Panc1 (cell line): ENCODE data around the gene CAPN15. TPM values are rescaled to one million over a fixed set of nuclear protein-coding genes. Genes with fewer than 3 reads are reported as not detected.

ENCODE experiments used
- ATAC-seq: fragments of 200-7000 bp; cut with Tn5 transposase; 2 replicates; pipeline ENCODE4 v1.9.1; 2020; ENCODE audit warnings: mild to moderate bottlenecking, moderate library complexity
- BruUV-seq: library from RNA; stranded (reverse); fragments of 400-500 nt; replicated peaks from 2 replicates; lab custom pipeline; 2021; lab: Mats Ljungman, UMichigan
- CTCF ChIA-PET: fragments of 300-600 bp; sonication (Branson Sonifier 250); formaldehyde crosslinking; loops from one replicate; lab custom pipeline; 2022; ENCODE audit warnings: antibody characterized with exemption; lab: Charles Lee
- POLR2A ChIA-PET: fragments of 300-600 bp; sonication (Branson Sonifier 250); formaldehyde crosslinking; loops from one replicate; lab custom pipeline; 2022; ENCODE audit warnings: antibody characterized with exemption; lab: Charles Lee
- DNase-seq: peaks from one replicate; pipeline ENCODE4 v3.0.0-alpha.2; 2010; ENCODE audit warnings: low read depth, low spot score
- H3K27ac ChIP-seq: 2 replicates; pipeline ENCODE4 v1.5.1; 2011; ENCODE audit warnings: mild to moderate bottlenecking, low read length, inconsistent platforms
- H3K27me3 ChIP-seq: fragments of 200-500 bp; sonication (Bioruptor generic); 2 replicates; pipeline ENCODE4 v1.6.0; 2014; ENCODE audit warnings: low read length, inconsistent platforms; ENCODE audit not compliant: control insufficient read depth, insufficient read depth
- H3K36me3 ChIP-seq: fragments of 200-500 bp; sonication (Bioruptor generic); 2 replicates; pipeline ENCODE4 v1.5.1; 2014; ENCODE audit warnings: inconsistent platforms, mild to moderate bottlenecking, low read length, moderate library complexity; ENCODE audit not compliant: control insufficient read depth, insufficient read depth
- H3K4me1 ChIP-seq: 2 replicates; pipeline ENCODE4 v1.5.1; 2011; ENCODE audit warnings: inconsistent platforms, mild to moderate bottlenecking, low read length, moderate library complexity; ENCODE audit not compliant: control insufficient read depth, insufficient read depth
- H3K4me3 ChIP-seq, 2 experiments: 2 replicates each; pipeline ENCODE4 v1.5.1; 2011 to 2012; ENCODE audit warnings: low read depth in 2 of 2, low read length in 2 of 2, mild to moderate bottlenecking in 2 of 2, inconsistent platforms in 1 of 2, moderate library complexity in 1 of 2
- H3K9me3 ChIP-seq: fragments of 200-500 bp; sonication (Bioruptor generic); 2 replicates; pipeline ENCODE4 v1.5.1; 2014; ENCODE audit warnings: low read depth, mild to moderate bottlenecking, inconsistent platforms, low read length, moderate library complexity; ENCODE audit not compliant: control insufficient read depth, insufficient read depth
- POLR2AphosphoS5 ChIP-seq: IDR thresholded peaks from 2 replicates; pipeline ENCODE4 v1.6.1; 2012; ENCODE audit warnings: mild to moderate bottlenecking, low read depth, low read length, moderate library complexity
- SIN3A ChIP-seq: IDR thresholded peaks from 2 replicates; pipeline ENCODE4 v1.6.1; 2012; ENCODE audit warnings: low read depth, mild to moderate bottlenecking, low read length, moderate library complexity, borderline replicate concordance; ENCODE audit not compliant: insufficient read depth
- TCF7L2 ChIP-seq: IDR thresholded peaks from 2 replicates; pipeline ENCODE4 v1.6.1; 2011; ENCODE audit warnings: mild to moderate bottlenecking, low read depth, low read length, inconsistent platforms
- in situ Hi-C: cut with HindIII; loops from 2 replicates; pipeline ENCODE4 v1.10.0; 2016; ENCODE audit warnings: low sequenced_read_pairs, low pct_unique_long_range_greater_than_20kb
- intact Hi-C: fragments of 100-400 bp; cut with micrococcal nuclease; formaldehyde crosslinking; loops from one replicate; pipeline ENCODE4 v1.10.0; 2022; ENCODE audit not compliant: unreplicated experiment
- total RNA-seq: library from RNA; stranded (reverse); gene quantifications from one replicate; pipeline ENCODE4 v1.2.1, GENCODE V29; 2021; ENCODE audit not compliant: unreplicated experiment
- TF ChIP-seq, protein P1 (sequence below), 2 experiments: IDR thresholded peaks; 2 replicates each; pipeline ENCODE4 v1.6.1; 2011 to 2012; ENCODE audit warnings: low read depth in 2 of 2, control low read depth in 1 of 2, low read length in 1 of 2, mild to moderate bottlenecking in 1 of 2, moderate library complexity in 1 of 2; ENCODE audit not compliant: insufficient read depth in 1 of 2
- TF ChIP-seq, protein P2 (sequence below): fragments of 450-650 bp; IDR thresholded peaks from 2 replicates; pipeline ENCODE4 v1.5.1; 2017; ENCODE audit warnings: mild to moderate bottlenecking

Gene CAPN15
- total RNA-seq, 1 experiment from 2014 or later = 78.5 TPM

DNA sequence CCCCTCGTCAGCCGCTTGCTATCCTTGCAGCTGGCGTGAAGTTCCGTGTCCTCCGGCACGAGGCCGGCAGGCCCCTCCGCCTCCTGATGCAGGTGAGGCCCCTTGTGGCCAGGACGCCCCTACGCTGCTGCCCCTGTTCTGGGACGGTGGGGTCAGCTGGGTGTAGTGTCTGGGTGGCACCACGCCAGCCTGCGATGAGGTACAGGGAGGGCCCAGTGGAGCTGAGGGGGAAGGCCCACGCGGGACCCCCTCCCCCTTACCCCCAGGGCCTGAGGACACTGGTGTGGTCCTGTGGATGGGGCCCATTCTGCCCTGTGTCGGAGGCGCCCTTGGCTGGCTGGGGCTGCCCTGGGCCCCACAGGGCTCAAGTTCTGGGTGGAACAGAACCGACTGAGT, 54.7 kb downstream of the CAPN15 start:
- ChIA-PET CTCF (no interaction called here), POLR2A (no interaction called here)
- no peaks in the 10 kb centered on the region for H3K36me3 ChIP-seq
- H3K4me1 ChIP-seq = peaks cover 25% of the 10 kb centered on the region
- no peaks in the 10 kb centered on the region for H3K9me3 ChIP-seq
- TF ChIP-seq TCF7L2 = no peak
- TF ChIP-seq, protein P1, sequence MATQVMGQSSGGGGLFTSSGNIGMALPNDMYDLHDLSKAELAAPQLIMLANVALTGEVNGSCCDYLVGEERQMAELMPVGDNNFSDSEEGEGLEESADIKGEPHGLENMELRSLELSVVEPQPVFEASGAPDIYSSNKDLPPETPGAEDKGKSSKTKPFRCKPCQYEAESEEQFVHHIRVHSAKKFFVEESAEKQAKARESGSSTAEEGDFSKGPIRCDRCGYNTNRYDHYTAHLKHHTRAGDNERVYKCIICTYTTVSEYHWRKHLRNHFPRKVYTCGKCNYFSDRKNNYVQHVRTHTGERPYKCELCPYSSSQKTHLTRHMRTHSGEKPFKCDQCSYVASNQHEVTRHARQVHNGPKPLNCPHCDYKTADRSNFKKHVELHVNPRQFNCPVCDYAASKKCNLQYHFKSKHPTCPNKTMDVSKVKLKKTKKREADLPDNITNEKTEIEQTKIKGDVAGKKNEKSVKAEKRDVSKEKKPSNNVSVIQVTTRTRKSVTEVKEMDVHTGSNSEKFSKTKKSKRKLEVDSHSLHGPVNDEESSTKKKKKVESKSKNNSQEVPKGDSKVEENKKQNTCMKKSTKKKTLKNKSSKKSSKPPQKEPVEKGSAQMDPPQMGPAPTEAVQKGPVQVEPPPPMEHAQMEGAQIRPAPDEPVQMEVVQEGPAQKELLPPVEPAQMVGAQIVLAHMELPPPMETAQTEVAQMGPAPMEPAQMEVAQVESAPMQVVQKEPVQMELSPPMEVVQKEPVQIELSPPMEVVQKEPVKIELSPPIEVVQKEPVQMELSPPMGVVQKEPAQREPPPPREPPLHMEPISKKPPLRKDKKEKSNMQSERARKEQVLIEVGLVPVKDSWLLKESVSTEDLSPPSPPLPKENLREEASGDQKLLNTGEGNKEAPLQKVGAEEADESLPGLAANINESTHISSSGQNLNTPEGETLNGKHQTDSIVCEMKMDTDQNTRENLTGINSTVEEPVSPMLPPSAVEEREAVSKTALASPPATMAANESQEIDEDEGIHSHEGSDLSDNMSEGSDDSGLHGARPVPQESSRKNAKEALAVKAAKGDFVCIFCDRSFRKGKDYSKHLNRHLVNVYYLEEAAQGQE (IDR thresholded peaks at IDR 0.05; ENCODE audit: insufficient read depth in 1 of 2, low read depth in 2 of 2, low read length in 1 of 2) = no peak
- no peak for TF ChIP-seq SIN3A
- no peak for TF ChIP-seq POLR2AphosphoS5
- TF ChIP-seq, protein P2, sequence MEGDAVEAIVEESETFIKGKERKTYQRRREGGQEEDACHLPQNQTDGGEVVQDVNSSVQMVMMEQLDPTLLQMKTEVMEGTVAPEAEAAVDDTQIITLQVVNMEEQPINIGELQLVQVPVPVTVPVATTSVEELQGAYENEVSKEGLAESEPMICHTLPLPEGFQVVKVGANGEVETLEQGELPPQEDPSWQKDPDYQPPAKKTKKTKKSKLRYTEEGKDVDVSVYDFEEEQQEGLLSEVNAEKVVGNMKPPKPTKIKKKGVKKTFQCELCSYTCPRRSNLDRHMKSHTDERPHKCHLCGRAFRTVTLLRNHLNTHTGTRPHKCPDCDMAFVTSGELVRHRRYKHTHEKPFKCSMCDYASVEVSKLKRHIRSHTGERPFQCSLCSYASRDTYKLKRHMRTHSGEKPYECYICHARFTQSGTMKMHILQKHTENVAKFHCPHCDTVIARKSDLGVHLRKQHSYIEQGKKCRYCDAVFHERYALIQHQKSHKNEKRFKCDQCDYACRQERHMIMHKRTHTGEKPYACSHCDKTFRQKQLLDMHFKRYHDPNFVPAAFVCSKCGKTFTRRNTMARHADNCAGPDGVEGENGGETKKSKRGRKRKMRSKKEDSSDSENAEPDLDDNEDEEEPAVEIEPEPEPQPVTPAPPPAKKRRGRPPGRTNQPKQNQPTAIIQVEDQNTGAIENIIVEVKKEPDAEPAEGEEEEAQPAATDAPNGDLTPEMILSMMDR = no peak
- BruUV-seq = no TSS peak
- H3K4me3 ChIP-seq = no peak overlapping the region
- ATAC-seq (no peak), DNase-seq (no peak)
- intact Hi-C loops = no loop called here
- in situ Hi-C loops = no loop called here
- H3K27ac ChIP-seq = no peak overlapping the region
- no peaks in the 10 kb centered on the region for H3K27me3 ChIP-seq

DNA sequence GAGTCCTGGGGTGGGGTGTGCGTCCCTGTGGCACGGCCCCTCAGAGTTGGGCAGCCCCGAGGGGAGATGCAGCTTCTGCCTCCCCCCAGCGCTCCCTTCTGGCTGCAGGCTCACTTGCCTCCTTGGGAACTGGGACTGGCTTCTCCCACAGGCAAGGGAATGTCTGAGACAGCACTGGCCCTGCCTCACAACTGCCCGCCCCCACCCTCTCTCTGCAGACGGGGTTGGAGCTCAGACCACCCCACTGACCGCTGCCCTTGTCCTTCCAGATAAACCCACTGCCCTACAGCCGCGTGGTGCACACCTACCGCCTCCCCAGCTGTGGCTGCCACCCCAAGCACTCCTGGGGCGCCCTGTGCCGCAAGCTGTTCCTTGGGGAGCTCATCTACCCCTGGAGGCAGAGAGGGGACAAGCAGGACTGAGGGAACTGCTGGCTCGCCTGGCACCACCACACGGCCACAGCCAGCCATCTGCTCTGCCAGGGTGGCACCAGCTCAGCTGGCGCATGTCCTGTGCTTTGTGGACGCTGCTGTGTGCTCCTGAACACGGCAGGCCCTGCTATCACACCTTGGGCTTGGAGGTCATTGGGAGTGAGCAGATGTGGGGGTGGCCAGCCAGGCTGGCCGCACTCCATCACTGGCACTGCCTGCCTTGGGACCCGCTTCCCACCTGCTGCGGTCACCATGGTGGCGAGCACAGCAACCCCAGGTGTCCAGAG, 55.3 kb downstream of the CAPN15 start:
- BruUV-seq = no TSS peak
- peaks cover 27% of the 10 kb centered on the region for H3K4me1 ChIP-seq
- no peak for DNase-seq
- CTCF ChIA-PET = interaction anchor here (0.6 kb wide), 1 partner anchor 14 kb away, joined by 5 read pairs; no protein-coding TSS in a partner anchor
- no peak overlapping the region for H3K27ac ChIP-seq
- H3K27me3 ChIP-seq = no peaks in the 10 kb centered on the region
- no peak overlapping the region for H3K4me3 ChIP-seq
- TF ChIP-seq, protein P2 = peak; percentile 56
- no peak for TF ChIP-seq TCF7L2
- TF ChIP-seq SIN3A = no peak
- TF ChIP-seq POLR2AphosphoS5 = no peak
- intact Hi-C loops (no loop called here), in situ Hi-C loops (no loop called here)
- POLR2A ChIA-PET = no interaction called here
- no peaks in the 10 kb centered on the region for H3K36me3 ChIP-seq
- no peaks in the 10 kb centered on the region for H3K9me3 ChIP-seq
- ATAC-seq = no peak
